Smooth muscle cell (in vitro differentiated cells): ENCODE results near the gene ZIC2. TPM values are rescaled to one million over a fixed set of nuclear protein-coding genes. Genes with fewer than 3 reads are reported as not detected.

ENCODE experiments used
- DNase-seq: peaks from one replicate; lab custom pipeline; 2025; ENCODE audit not compliant: unreplicated experiment; lab: John Stamatoyannopoulos, UW
- H2AFZ ChIP-seq: fragments of 200-600 bp; sonication (generic); 2 replicates; pipeline ENCODE4 v1.6.0; 2016; ENCODE audit warnings: antibody characterized with exemption, low read depth, mild to moderate bottlenecking
- H3F3A ChIP-seq: fragments of 200-600 bp; sonication (generic); 2 replicates; pipeline ENCODE4 v1.6.0; 2017; ENCODE audit warnings: antibody characterized with exemption, low read depth
- H3K27ac ChIP-seq: fragments of 200-600 bp; sonication (generic); 2 replicates; pipeline ENCODE4 v1.5.1; 2016; ENCODE audit warnings: low read depth, mild to moderate bottlenecking
- H3K27me3 ChIP-seq: fragments of 200-600 bp; sonication (generic); 2 replicates; pipeline ENCODE4 v1.6.1; 2016; ENCODE audit warnings: low read depth, mild to moderate bottlenecking
- H3K36me3 ChIP-seq: fragments of 200-600 bp; sonication (generic); 2 replicates; pipeline ENCODE4 v1.5.1; 2016; ENCODE audit warnings: low read depth
- H3K4me1 ChIP-seq: fragments of 200-600 bp; sonication (generic); 2 replicates; pipeline ENCODE4 v1.5.1; 2016; ENCODE audit warnings: low read depth
- H3K4me2 ChIP-seq: fragments of 200-600 bp; sonication (generic); 2 replicates; pipeline ENCODE4 v1.6.0; 2016; ENCODE audit warnings: mild to moderate bottlenecking
- H3K4me3 ChIP-seq: fragments of 200-600 bp; sonication (generic); 2 replicates; pipeline ENCODE4 v1.5.1; 2016; ENCODE audit warnings: mild to moderate bottlenecking
- H3K79me2 ChIP-seq: fragments of 200-600 bp; sonication (generic); 2 replicates; pipeline ENCODE4 v1.6.0; 2016; ENCODE audit warnings: low read depth, mild to moderate bottlenecking
- H3K9ac ChIP-seq: fragments of 200-600 bp; sonication (generic); 2 replicates; pipeline ENCODE4 v1.6.0; 2016; ENCODE audit warnings: low read depth
- H3K9me3 ChIP-seq: fragments of 200-600 bp; sonication (generic); replicated peaks from 2 replicates; pipeline ENCODE4 v1.5.1; 2016; ENCODE audit warnings: low read depth
- H4K20me1 ChIP-seq: fragments of 200-600 bp; sonication (generic); 2 replicates; pipeline ENCODE4 v1.6.0; 2016; ENCODE audit warnings: low read depth
- CTCF ChIP-seq: fragments of 200-600 bp; sonication (generic); IDR thresholded peaks from 2 replicates; pipeline ENCODE4 v1.5.1; 2017; ENCODE audit warnings: borderline replicate concordance, mild to moderate bottlenecking, antibody characterized with exemption; ENCODE audit not compliant: insufficient read depth, poor library complexity, severe bottlenecking
- WGBS: methylation state at CpG from one replicate; pipeline ENCODE4 v1.1.7; 2016; ENCODE audit warnings: low lambda C conversion rate; 5-methylcytosine and 5-hydroxymethylcytosine counted together
- polyA plus RNA-seq: library from polyadenylated mRNA; unstranded; fragments of >200 nt; fragmentation: Nextera tagmentation; extraction: Ambion mirVana; gene quantifications from 2 replicates; pipeline ENCODE4 v1.2.1, GENCODE V29; 2016
- total RNA-seq: library from RNA; depleted of rRNA; stranded (reverse); fragments of >200 nt; gene quantifications from 2 replicates; pipeline ENCODE4 v1.2.3, GENCODE V29; 2014

The ZIC2 gene
- total and polyA plus RNA-seq, 2 experiments from 2014 or later, result not detected

GRCh38 chr13:99990126-99990977 lies 8.8 kb downstream of the ZIC2 start:
- peaks cover 33% of the 10 kb centered on the region for H3K4me1 ChIP-seq
- no peak for DNase-seq
- 13% methylated on average over 42 of the region's 42 CpGs for WGBS
- no peaks in the 10 kb centered on the region for H3K9me3 ChIP-seq
- H2AFZ ChIP-seq, result no peak overlapping the region
- H3K4me2 ChIP-seq, result no peak overlapping the region
- H3K9ac ChIP-seq, result no peak overlapping the region
- H4K20me1 ChIP-seq, result no peaks in the 10 kb centered on the region
- H3K27me3 ChIP-seq, result peaks cover 99% of the 10 kb centered on the region
- no peaks in the 10 kb centered on the region for H3F3A ChIP-seq
- H3K36me3 ChIP-seq, result no peaks in the 10 kb centered on the region
- H3K4me3 ChIP-seq, result no peak overlapping the region
- no peaks in the 10 kb centered on the region for H3K79me2 ChIP-seq
- TF ChIP-seq CTCF, result no peak
- no peak overlapping the region for H3K27ac ChIP-seq

- peaks cover 41% of the 10 kb centered on the region for H3K4me1 ChIP-seq
- H3F3A ChIP-seq, result no peaks in the 10 kb centered on the region
- no peak overlapping the region for H2AFZ ChIP-seq
- H3K27me3 ChIP-seq, result peaks cover 100% of the 10 kb centered on the region
- no peak overlapping the region for H3K4me3 ChIP-seq
- WGBS, result 11% methylated on average over 34 of the region's 35 CpGs
- TF ChIP-seq CTCF, result no peak
- H3K27ac ChIP-seq, result no peak overlapping the region
- peaks cover 5% of the 10 kb centered on the region for H4K20me1 ChIP-seq
- no peaks in the 10 kb centered on the region for H3K36me3 ChIP-seq
- H3K79me2 ChIP-seq, result no peaks in the 10 kb centered on the region
- no peaks in the 10 kb centered on the region for H3K9me3 ChIP-seq
- H3K9ac ChIP-seq, result no peak overlapping the region
- H3K4me2 ChIP-seq, result no peak overlapping the region
- no peak for DNase-seq
Measured at GRCh38 chr13:99991013-99991827, 9.6 kb downstream of the ZIC2 start.

- Histone ChIP-seq H3K27me3 (peaks cover 100% of the 10 kb centered on the region), H3K4me1 (peaks cover 48% of the 10 kb centered on the region), H3F3A (no peaks in the 10 kb centered on the region), H2AFZ (no peak overlapping the region), H4K20me1 (peaks cover 7% of the 10 kb centered on the region), H3K9me3 (no peaks in the 10 kb centered on the region), H3K27ac (no peak overlapping the region), H3K79me2 (no peaks in the 10 kb centered on the region), H3K9ac (no peak overlapping the region), H3K36me3 (no peaks in the 10 kb centered on the region), H3K4me3 (no peak overlapping the region), H3K4me2 (no peak overlapping the region)
- no peak for DNase-seq
- WGBS, result 12% methylated on average over 33 of the region's 36 CpGs
- no peak for TF ChIP-seq CTCF
Measured at GRCh38 chr13:99991828-99992775, 10.5 kb downstream of the ZIC2 start.
